Effector memory CD8-positive, alpha-beta T cell (primary cell): Measurements from ENCODE around the gene TNFRSF18.

Source experiments
- ATAC-seq: fragments of 150-1000 bp; cut with Tn5 transposase; replicated peaks from 2 replicates; pipeline ENCODE4 v1.10.0; 2021; ENCODE audit warnings: mild to moderate bottlenecking, moderate library complexity
- DNase-seq, 3 experiments: peaks; one replicate each; pipeline ENCODE4 v3.0.0; 2021
- H3K27ac Mint-ChIP-seq, 2 donors: one replicate each; pipeline ENCODE4 v1.8.0; 2022; ENCODE audit warnings: mild to moderate bottlenecking in 2 of 2, mixed read lengths in 2 of 2, moderate library complexity in 2 of 2
- H3K27me3 Mint-ChIP-seq, 2 donors: one replicate each; pipeline ENCODE4 v1.8.0; 2022; ENCODE audit warnings: mixed read lengths in 2 of 2
- H3K36me3 Mint-ChIP-seq: one replicate; pipeline ENCODE4 v1.8.0; 2022; ENCODE audit warnings: mild to moderate bottlenecking, moderate library complexity, mixed read lengths; ENCODE audit not compliant: insufficient read depth
- H3K4me1 Mint-ChIP-seq, 2 donors: one replicate each; pipeline ENCODE4 v1.8.0; 2022; ENCODE audit warnings: low read depth in 2 of 2, mixed read lengths in 2 of 2
- H3K4me3 Mint-ChIP-seq, 2 donors: one replicate each; pipeline ENCODE4 v1.8.0; 2022; ENCODE audit warnings: mild to moderate bottlenecking in 2 of 2, mixed read lengths in 2 of 2, moderate library complexity in 2 of 2
- H3K9me3 Mint-ChIP-seq, 2 donors: one replicate each; pipeline ENCODE4 v1.8.0; 2022; ENCODE audit warnings: mixed read lengths in 2 of 2

TNFRSF18 gene

DNA sequence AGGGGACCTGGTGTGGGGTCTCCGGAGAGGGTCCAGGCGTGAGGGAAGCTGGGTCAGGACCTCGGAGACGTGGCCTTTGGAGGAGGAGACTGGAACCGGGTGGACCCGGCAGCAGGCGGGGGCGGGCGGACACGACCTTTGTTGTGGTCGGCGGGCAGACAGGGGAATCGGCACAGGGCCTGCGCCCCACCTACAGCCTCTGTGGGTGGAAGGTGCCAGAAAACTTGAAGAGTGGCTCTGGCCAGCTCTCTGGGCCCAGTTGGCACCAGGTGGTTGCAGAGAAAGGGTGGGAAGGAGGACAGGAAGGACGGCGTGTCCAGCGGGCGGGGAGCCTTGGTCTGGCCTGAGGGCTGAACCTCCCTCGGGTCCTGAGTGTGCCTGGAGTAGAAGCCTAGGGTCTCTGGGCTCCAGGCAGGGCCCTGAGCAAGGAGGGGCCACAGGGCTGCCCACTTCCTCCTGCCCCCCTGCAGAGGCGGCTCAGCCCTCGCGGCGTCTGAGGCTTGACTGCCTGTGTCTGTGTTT, 40.4 kb downstream of the TNFRSF18 start:
- Mint-ChIP-seq H3K4me3 (peak overlapping the region in 1 of 2 donors; percentile 5), H3K27ac (peak overlapping the region in 1 of 2 donors; percentile 35), H3K27me3 (peaks cover 14 to 20% of the 10 kb centered on the region in 2 donors), H3K9me3 (no peaks in the 10 kb centered on the region), H3K4me1 (peaks cover 2 to 6% of the 10 kb centered on the region in 2 donors), H3K36me3 (no peaks in the 10 kb centered on the region)
- ATAC-seq, result no peak
- no peak for DNase-seq

DNA sequence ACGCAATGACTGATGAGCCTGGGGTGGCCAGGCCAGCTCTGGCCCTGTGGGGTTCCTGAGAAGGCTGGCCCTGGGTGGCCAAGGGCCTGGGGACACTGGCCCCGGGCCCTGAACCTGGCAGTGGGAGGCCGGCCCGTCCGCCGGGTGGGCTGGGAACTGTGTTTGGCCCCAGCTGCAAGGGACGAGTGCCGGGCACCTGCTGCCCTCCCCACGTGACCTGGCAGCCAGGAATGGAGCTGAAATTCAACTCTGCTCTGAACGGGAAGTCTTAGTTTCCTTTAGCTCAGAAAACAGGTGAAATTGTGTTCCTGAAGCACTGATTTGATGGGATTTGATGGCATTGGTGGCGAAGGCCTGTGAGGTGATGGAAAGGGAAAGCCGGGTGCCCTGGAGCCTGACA, 40.9 kb downstream of the TNFRSF18 start:
- Mint-ChIP-seq H3K4me1 (peaks cover 2 to 6% of the 10 kb centered on the region in 2 donors), H3K4me3 (peak overlapping the region in 1 of 2 donors; percentile 5), H3K36me3 (no peaks in the 10 kb centered on the region), H3K9me3 (no peaks in the 10 kb centered on the region), H3K27ac (peak overlapping the region in 1 of 2 donors; percentile 35), H3K27me3 (peaks cover 14 to 19% of the 10 kb centered on the region in 2 donors)
- ATAC-seq (no peak), DNase-seq (no peak)

GRCh38 chr1:1164701-1165451, 41.5 kb downstream of the TNFRSF18 start:
- Mint-ChIP-seq H3K9me3 (no peaks in the 10 kb centered on the region), H3K4me3 (no peak overlapping the region), H3K4me1 (peaks cover 2 to 6% of the 10 kb centered on the region in 2 donors), H3K27me3 (peaks cover 8 to 13% of the 10 kb centered on the region in 2 donors), H3K27ac (no peak overlapping the region), H3K36me3 (no peaks in the 10 kb centered on the region)
- ATAC-seq (no peak), DNase-seq (no peak)

DNA sequence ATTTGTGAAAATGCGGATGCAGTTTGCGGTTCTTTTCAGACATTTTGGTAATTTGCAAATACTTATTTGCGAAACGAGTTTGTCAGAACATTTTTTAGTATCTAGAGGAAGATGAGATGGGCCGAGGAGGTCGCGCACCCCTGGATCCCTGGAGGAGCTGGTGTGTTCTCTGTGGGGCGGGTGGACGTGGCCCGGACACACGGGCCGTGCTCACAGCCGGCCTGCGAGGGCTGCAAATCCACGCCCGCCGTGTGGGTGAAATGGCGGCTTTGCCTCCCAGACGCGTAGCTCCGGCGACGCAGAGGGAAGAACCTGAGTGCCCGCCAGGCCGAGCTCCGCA, 42.1 kb downstream of the TNFRSF18 start:
- H3K4me1 Mint-ChIP-seq, result peaks cover 2 to 6% of the 10 kb centered on the region in 2 donors
- no peak overlapping the region for H3K27ac Mint-ChIP-seq
- no peak overlapping the region for H3K4me3 Mint-ChIP-seq
- peaks cover 7 to 10% of the 10 kb centered on the region in 2 donors for H3K27me3 Mint-ChIP-seq
- ATAC-seq (no peak), DNase-seq (no peak)
- H3K36me3 Mint-ChIP-seq, result no peaks in the 10 kb centered on the region
- no peaks in the 10 kb centered on the region for H3K9me3 Mint-ChIP-seq

DNA sequence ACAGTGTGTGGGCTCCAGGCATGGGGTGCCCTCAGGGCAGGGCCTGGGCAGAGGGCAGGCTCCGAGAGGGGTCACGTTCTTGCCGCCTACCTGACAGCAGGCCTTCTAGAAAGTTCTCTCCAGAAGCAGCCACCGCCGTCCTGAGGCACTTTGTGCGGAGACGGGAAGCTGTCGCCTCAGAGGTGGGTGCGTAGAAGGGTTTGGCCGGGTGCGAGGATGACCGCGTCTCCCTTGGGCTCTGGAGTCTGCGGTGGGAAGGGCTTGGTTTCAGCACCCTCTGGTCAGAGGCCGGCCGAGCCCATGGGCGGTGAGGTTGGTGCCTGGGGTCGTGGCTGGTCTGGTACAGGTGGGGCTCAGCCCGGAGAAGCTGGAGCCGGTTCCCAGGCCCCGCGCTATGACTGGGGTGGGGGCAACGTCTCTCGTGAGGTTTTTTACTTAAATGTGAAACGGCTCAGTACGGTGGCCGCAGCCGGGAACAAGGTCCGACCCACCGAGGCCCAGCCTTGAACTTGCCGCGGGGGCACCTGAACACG, 42.8 kb downstream of the TNFRSF18 start:
- ATAC-seq, result no peak
- H3K9me3 Mint-ChIP-seq, result no peaks in the 10 kb centered on the region
- no peak overlapping the region for H3K4me3 Mint-ChIP-seq
- H3K36me3 Mint-ChIP-seq, result no peaks in the 10 kb centered on the region
- peaks cover 2 to 6% of the 10 kb centered on the region in 2 donors for H3K4me1 Mint-ChIP-seq
- no peak overlapping the region for H3K27ac Mint-ChIP-seq
- peaks cover 7 to 10% of the 10 kb centered on the region in 2 donors for H3K27me3 Mint-ChIP-seq
- no peak for DNase-seq

GRCh38 chr1:1162597-1163537, 43.5 kb downstream of the TNFRSF18 start:
- H3K27me3 Mint-ChIP-seq, result peaks cover 7 to 10% of the 10 kb centered on the region in 2 donors
- no peaks in the 10 kb centered on the region for H3K36me3 Mint-ChIP-seq
- H3K4me3 Mint-ChIP-seq, result no peak overlapping the region
- ATAC-seq, result no peak
- H3K4me1 Mint-ChIP-seq, result peaks cover 2 to 6% of the 10 kb centered on the region in 2 donors
- no peak overlapping the region for H3K27ac Mint-ChIP-seq
- no peaks in the 10 kb centered on the region for H3K9me3 Mint-ChIP-seq
- no peak for DNase-seq

- Mint-ChIP-seq H3K27ac (no peak overlapping the region), H3K27me3 (peaks cover 7 to 10% of the 10 kb centered on the region in 2 donors), H3K9me3 (no peaks in the 10 kb centered on the region), H3K4me1 (peaks cover 5 to 6% of the 10 kb centered on the region in 2 donors), H3K36me3 (peaks cover under 1% of the 10 kb centered on the region), H3K4me3 (no peak overlapping the region)
- DNase-seq, result no peak
- ATAC-seq, result no peak
These were observed 44.7 kb downstream of the TNFRSF18 start for GRCh38 chr1:1161683-1162079.

- Mint-ChIP-seq H3K4me1 (peaks cover 5 to 6% of the 10 kb centered on the region in 2 donors), H3K9me3 (no peaks in the 10 kb centered on the region), H3K27me3 (peaks cover 7 to 10% of the 10 kb centered on the region in 2 donors), H3K36me3 (peaks cover 5% of the 10 kb centered on the region), H3K4me3 (no peak overlapping the region), H3K27ac (no peak overlapping the region)
- no peak for DNase-seq
- ATAC-seq, result no peak
These were observed 45.2 kb downstream of the TNFRSF18 start for GRCh38 chr1:1161078-1161682.

GRCh38 chr1:1160281-1160930, 46.0 kb downstream of the TNFRSF18 start:
- Mint-ChIP-seq H3K9me3 (no peaks in the 10 kb centered on the region), H3K4me3 (no peak overlapping the region), H3K27ac (no peak overlapping the region), H3K36me3 (peaks cover 5% of the 10 kb centered on the region), H3K27me3 (peaks cover 1 to 3% of the 10 kb centered on the region in 2 donors), H3K4me1 (peaks cover under 1 to 2% of the 10 kb centered on the region in 2 donors)
- DNase-seq (no peak), ATAC-seq (no peak)

DNA sequence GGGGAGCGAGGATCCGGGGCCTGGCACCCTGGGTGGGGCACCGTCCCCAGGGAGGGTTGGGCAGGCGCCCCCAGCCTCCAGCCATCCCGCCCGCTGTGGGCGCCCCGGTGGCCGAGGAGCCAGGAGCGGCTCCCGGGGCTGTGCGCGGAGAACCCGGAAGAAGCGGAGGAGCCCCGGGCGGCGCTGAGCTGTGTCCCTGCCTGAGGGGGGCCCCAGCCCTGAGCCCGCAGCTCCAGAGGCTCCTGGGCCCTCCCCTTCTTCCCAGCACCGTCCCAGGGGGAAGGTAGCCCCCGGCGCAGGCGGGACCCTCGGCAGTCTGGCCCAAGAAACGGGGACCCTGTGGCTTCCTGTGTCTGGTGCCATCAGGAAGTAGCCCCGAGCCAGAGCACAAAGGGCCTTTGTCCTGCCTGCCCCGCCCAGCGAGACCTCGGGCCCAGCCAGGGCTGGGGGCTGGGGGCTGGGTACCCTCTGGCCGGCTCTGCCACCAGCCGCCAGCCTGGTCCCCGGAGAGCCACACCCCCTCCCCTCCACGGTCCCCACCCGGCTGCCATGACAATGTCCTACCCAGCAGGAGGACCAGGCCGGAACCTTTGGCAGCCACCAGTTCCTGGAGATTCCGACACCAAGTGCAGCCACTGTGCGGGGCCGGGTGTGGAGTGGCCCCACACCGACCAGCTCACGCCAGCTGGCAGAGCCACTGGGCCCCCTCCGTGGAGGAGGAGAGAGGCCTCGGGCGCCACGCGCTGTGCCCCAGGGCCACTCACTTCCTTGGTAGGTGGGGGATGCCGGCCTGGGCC, 48.3 kb downstream of the TNFRSF18 start:
- peaks cover 2 to 4% of the 10 kb centered on the region in 2 donors for H3K4me1 Mint-ChIP-seq
- H3K36me3 Mint-ChIP-seq, result peaks cover 9% of the 10 kb centered on the region
- H3K27me3 Mint-ChIP-seq, result no peaks in the 10 kb centered on the region
- H3K9me3 Mint-ChIP-seq, result peaks cover 7 to 13% of the 10 kb centered on the region in 2 donors
- DNase-seq, result peak in 2 of 3 experiments; percentile 23 to 40
- H3K27ac Mint-ChIP-seq, result peak overlapping the region; percentile 46 to 68
- peak overlapping the region; percentile 78 to 79 for H3K4me3 Mint-ChIP-seq
- peak; percentile 78 for ATAC-seq

- peaks cover 11 to 19% of the 10 kb centered on the region in 2 donors for H3K9me3 Mint-ChIP-seq
- H3K4me3 Mint-ChIP-seq, result peak overlapping the region; percentile 78 to 79
- ATAC-seq (peak; percentile 70), DNase-seq (peak; percentile 23 to 53 (median 34))
- peaks cover 2 to 5% of the 10 kb centered on the region in 2 donors for H3K4me1 Mint-ChIP-seq
- H3K36me3 Mint-ChIP-seq, result peaks cover 9% of the 10 kb centered on the region
- H3K27ac Mint-ChIP-seq, result peak overlapping the region; percentile 46 to 68
- no peaks in the 10 kb centered on the region for H3K27me3 Mint-ChIP-seq
These were observed 48.9 kb downstream of the TNFRSF18 start for GRCh38 chr1:1157426-1157913.

DNA sequence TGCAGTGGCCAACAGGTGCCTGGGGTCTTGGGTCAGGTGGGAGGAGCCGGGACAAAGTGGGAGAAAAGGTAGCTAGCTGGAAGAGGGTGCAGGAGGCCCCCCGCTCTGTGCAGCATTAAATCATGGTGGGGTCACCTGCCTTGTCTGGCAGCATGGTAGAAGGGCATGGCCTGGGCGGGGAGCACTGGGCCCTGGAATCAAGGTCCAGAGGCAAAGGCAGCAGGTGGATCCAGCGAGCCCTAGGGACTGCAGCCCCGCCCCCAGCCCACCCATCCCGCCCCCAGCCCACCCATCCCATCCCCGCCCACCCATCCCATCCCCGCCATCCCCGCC, 49.4 kb downstream of the TNFRSF18 start:
- DNase-seq, result no peak
- no peak for ATAC-seq
- Mint-ChIP-seq H3K4me1 (peaks cover 2 to 5% of the 10 kb centered on the region in 2 donors), H3K36me3 (peaks cover 9% of the 10 kb centered on the region), H3K27ac (peak overlapping the region; percentile 56 to 86), H3K27me3 (no peaks in the 10 kb centered on the region), H3K4me3 (peak overlapping the region; percentile 78 to 79), H3K9me3 (peaks cover 11 to 20% of the 10 kb centered on the region in 2 donors)
